Activated naive CD4-positive, alpha-beta T cell treated with anti-CD3 and anti-CD28 coated beads, Interleukin-2, amount 10 ng/mL, durations not matched to agents 7 days and 5 days (primary cell): ENCODE data around the gene RASAL1.
"Not testable (repeated sequence)": the region's sequence is repeated elsewhere in the genome, so short reads cannot be mapped to it uniquely, and the experiment has no call there.

Source experiments
- CTCF ChIA-PET: fragments of 350-600 bp; sonication (Branson Sonifier 250); formaldehyde crosslinking; loops from one replicate; lab custom pipeline; 2021; ENCODE audit warnings: antibody characterized with exemption; lab: Charles Lee
- DNase-seq: peaks from one replicate; pipeline ENCODE4 v3.0.0-alpha.2; 2020
- H3K27ac Mint-ChIP-seq: one replicate; pipeline ENCODE4 v1.8.0; 2021; ENCODE audit warnings: mild to moderate bottlenecking, moderate library complexity, mixed read lengths
- H3K27me3 Mint-ChIP-seq: one replicate; pipeline ENCODE4 v1.8.0; 2021; ENCODE audit warnings: mild to moderate bottlenecking, mixed read lengths
- H3K36me3 Mint-ChIP-seq: one replicate; pipeline ENCODE4 v1.8.0; 2021; ENCODE audit warnings: mixed read lengths
- H3K4me1 Mint-ChIP-seq: one replicate; pipeline ENCODE4 v1.8.0; 2021; ENCODE audit warnings: mixed read lengths
- H3K4me3 Mint-ChIP-seq: one replicate; pipeline ENCODE4 v1.8.0; 2021; ENCODE audit warnings: mild to moderate bottlenecking, moderate library complexity, mixed read lengths
- H3K9me3 Mint-ChIP-seq: one replicate; pipeline ENCODE4 v1.8.0; 2021; ENCODE audit warnings: mixed read lengths

Gene RASAL1

DNA sequence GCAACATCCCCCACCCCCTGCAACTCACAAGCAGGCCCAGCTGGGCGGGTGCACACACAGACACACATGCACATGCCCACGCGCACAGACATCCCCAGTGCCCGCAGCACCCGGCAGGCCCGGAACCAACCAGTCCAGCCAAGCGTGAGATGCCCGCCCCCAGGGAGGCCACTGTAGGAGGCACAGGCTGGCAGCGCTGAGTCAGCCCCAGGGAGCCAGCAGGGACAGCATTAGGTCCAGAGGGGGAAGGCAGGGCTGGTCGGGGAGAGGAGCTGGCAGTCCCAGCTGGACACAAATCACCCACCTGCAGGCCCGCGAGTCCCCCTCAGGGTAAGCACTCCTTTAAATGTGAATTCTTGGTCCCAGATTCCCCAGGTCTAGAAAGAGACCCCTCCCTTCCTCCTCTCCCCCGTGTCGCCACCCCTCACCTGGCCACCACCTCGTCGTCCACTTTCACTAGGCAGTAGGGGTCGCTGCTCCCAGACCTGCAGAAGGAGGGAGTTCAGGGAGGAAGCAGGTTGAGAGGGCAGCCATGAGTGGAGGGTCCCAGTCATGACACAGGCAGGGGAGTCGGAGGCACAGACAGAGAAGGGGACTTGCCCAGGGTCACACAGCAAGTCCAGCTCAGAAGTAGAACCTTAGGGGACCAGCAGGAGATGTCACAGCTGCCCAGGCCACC lies 5.0 kb downstream of the RASAL1 start:
- Mint-ChIP-seq H3K4me3 (no peak overlapping the region), H3K4me1 (peaks cover 10% of the 10 kb centered on the region), H3K27ac (no peak overlapping the region), H3K9me3 (no peaks in the 10 kb centered on the region), H3K36me3 (no peaks in the 10 kb centered on the region), H3K27me3 (peaks cover 33% of the 10 kb centered on the region)
- CTCF ChIA-PET = interaction anchor here (0.9 to 2.2 kb wide), 2 partner anchors 12 to 43 kb away, joined by 3 to 6 read pairs; no protein-coding TSS in a partner anchor
- DNase-seq = no peak

DNA sequence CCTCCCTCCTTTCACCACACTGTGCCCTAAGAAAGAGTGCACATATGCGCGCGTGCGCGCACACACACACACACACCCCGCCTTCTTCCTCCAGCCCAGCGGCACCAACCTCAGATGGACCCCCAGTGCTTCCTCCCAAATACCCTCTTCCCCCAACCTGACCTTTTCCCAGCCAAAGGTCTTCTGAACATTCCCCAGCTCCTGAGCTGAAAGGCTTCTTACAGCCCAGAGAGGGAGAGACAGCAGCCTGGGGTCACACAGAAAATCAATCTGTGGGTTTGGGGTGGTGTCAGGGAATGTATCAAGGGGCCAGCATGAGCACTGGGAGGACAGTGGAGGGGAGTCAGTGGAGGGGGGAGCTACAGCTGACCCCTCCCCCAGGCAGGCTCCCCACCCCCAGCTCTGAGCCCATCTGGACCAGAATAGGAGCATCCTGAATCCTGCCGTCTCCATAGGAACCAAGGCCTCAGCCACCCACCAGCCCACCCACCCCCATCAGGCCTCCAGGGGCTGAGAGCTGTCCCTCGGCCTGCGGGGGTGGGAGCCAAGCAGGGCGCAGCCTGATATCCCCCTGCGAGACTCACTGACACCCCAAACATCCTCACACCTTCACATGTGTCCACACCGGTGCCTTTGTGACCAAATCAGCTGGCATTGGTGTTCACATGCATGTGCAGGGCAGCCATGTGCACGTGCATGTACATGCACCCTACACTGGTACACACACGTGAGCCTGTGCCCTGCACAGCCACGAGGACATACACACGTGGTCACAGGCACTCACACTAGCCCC lies 5.7 kb downstream of the RASAL1 start:
- no peak overlapping the region for H3K27ac Mint-ChIP-seq

GRCh38 chr12:113128802-113129663 lies 6.5 kb downstream of the RASAL1 start:
- H3K4me3 Mint-ChIP-seq = no peak overlapping the region
- no peaks in the 10 kb centered on the region for H3K9me3 Mint-ChIP-seq
- H3K36me3 Mint-ChIP-seq = no peaks in the 10 kb centered on the region
- H3K27me3 Mint-ChIP-seq = peaks cover 24% of the 10 kb centered on the region
- H3K4me1 Mint-ChIP-seq = peaks cover 5% of the 10 kb centered on the region
- no peak overlapping the region for H3K27ac Mint-ChIP-seq
- CTCF ChIA-PET = interaction anchor here (1.0 kb wide), 1 partner anchor 80 kb away, joined by 5 read pairs; no protein-coding TSS in a partner anchor
- no peak for DNase-seq

More for the DNA sequence above, 5.7 kb downstream of the RASAL1 start:
- Mint-ChIP-seq H3K4me3 (no peak overlapping the region), H3K27me3 (peaks cover 26% of the 10 kb centered on the region), H3K36me3 (no peaks in the 10 kb centered on the region), H3K4me1 (peaks cover 6% of the 10 kb centered on the region), H3K9me3 (no peaks in the 10 kb centered on the region)
- CTCF ChIA-PET = interaction anchor here (1.0 kb wide), 1 partner anchor 81 kb away, joined by 5 read pairs; no protein-coding TSS in a partner anchor
- no peak for DNase-seq

DNA sequence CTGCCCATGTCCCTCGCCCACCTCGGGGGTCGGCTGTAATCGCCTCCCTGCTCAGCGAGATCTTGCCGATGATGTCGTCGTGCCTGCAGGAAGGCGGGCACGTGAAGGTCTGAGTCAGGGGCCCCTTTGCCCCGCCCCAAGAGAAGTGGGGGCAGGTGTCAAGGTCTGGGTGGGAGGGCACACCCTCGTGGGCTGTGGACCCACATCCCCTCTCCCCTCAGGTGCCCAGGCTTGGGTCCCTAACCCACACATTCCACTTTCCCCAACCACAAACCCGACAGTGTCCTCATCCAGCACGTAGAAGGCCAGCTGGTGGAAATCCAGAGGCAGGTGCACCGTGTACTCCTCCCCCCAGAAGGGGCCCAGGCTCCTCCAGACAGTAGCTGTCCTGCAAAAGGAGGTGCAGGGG lies 7.8 kb downstream of the RASAL1 start:
- H3K4me1 Mint-ChIP-seq = peaks cover 5% of the 10 kb centered on the region
- H3K9me3 Mint-ChIP-seq = peaks cover 4% of the 10 kb centered on the region
- peaks cover 16% of the 10 kb centered on the region for H3K27me3 Mint-ChIP-seq
- no peak for DNase-seq
- H3K4me3 Mint-ChIP-seq = no peak overlapping the region
- H3K27ac Mint-ChIP-seq = no peak overlapping the region
- CTCF ChIA-PET = no interaction called here
- no peaks in the 10 kb centered on the region for H3K36me3 Mint-ChIP-seq

DNA sequence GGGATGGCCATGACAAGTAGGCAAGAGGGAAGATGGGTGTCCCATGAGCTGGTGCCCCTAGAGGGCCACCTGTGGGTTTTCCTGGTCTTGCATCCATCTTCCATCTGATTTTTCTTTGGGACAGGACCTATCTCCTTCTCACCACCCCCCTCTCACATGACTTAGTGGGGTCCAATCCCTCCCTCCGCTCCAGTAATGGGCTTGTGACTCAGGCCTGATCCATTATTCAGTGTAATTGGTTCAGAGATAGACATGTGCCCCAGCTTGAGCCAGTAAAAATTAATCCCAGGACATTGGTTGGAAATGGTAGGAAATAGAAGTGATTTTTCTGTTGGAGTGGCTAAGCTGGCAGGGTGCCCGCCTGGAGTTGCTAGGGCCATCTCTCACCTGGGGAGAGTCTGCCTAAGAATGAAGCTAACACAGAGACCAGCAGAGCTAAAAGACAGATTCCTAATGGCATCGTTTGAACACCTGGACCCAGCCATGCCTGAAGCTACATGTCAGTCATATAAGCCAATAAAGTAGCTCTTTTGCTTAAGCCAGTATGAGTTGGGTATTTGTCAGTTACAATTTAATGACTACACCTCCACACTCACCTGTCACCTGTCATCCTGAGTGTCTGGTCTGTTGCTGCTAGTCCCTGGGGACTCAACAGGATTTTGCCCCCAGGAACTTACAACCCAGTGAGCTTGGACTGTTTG lies 14.7 kb downstream of the RASAL1 start:
- Mint-ChIP-seq H3K4me1 (no peaks in the 10 kb centered on the region), H3K27ac (no peak overlapping the region), H3K9me3 (peaks cover 4% of the 10 kb centered on the region), H3K27me3 (peaks cover 21% of the 10 kb centered on the region), H3K4me3 (no peak overlapping the region), H3K36me3 (no peaks in the 10 kb centered on the region)
- CTCF ChIA-PET = interaction anchor here (2.5 kb wide), 1 partner anchor 14 kb away, joined by 5 read pairs; no protein-coding TSS in a partner anchor
- DNase-seq = no peak

- DNase-seq = no peak
- no peak overlapping the region for H3K4me3 Mint-ChIP-seq
- CTCF ChIA-PET = interaction anchor here (2.5 kb wide), 1 partner anchor 14 kb away, joined by 5 read pairs; no protein-coding TSS in a partner anchor
- H3K27ac Mint-ChIP-seq = no peak overlapping the region
- H3K27me3 Mint-ChIP-seq = peaks cover 21% of the 10 kb centered on the region
- H3K36me3 Mint-ChIP-seq = no peaks in the 10 kb centered on the region
- H3K4me1 Mint-ChIP-seq = no peaks in the 10 kb centered on the region
- peaks cover 4% of the 10 kb centered on the region for H3K9me3 Mint-ChIP-seq
Observed at GRCh38 chr12:113119980-113120669, 15.4 kb downstream of the RASAL1 start.

DNA sequence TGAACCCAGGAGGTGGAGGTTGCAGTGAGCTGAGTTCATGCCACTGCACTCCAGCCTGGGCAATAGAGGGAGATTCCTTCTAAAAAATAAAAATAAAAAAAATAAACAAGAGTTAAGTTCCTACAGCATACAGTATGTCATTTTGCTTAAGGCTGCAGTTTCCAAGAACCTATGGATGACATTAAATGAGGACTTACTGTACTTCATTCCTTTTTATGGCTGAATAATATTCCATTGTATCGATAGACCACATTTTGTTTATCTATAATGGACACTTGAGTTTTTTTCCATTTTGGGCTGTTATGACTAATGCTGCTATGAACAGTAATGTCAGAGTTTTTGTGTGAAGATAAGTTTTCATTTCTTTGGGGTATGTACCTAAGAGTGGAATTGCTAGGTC lies 17.4 kb downstream of the RASAL1 start:
- no peaks in the 10 kb centered on the region for H3K4me1 Mint-ChIP-seq
- CTCF ChIA-PET = no interaction called here
- H3K27ac Mint-ChIP-seq = no peak overlapping the region
- peaks cover 17% of the 10 kb centered on the region for H3K27me3 Mint-ChIP-seq
- no peak overlapping the region for H3K4me3 Mint-ChIP-seq
- peaks cover under 1% of the 10 kb centered on the region for H3K9me3 Mint-ChIP-seq
- DNase-seq = no peak
- no peaks in the 10 kb centered on the region for H3K36me3 Mint-ChIP-seq

DNA sequence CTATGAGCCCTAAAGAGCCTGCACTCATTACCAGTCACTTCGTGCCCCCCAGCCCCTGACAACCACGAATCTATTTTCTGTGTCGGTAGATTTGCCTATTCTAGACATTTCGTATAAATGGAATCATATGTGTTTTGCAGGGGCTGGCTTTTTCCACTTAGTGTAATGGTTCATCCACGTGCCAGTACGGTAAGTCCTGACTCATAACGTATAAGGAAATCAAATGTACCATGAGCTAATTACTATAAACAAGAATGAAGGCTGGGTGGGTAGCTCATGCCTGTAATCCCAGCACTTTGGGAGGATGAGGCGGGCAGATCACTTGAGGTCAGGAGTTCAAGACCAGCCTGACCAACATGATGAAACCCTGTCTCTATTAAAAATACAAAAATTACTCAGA lies 17.9 kb downstream of the RASAL1 start:
- H3K36me3 Mint-ChIP-seq, H3K4me1 Mint-ChIP-seq, H3K27ac Mint-ChIP-seq, H3K4me3 Mint-ChIP-seq, H3K9me3 Mint-ChIP-seq, CTCF ChIA-PET, DNase-seq: not testable (repeated sequence)
- peaks cover 17% of the 10 kb centered on the region for H3K27me3 Mint-ChIP-seq

- no peak overlapping the region for H3K4me3 Mint-ChIP-seq
- no peaks in the 10 kb centered on the region for H3K36me3 Mint-ChIP-seq
- H3K27me3 Mint-ChIP-seq = peaks cover 17% of the 10 kb centered on the region
- CTCF ChIA-PET = no interaction called here
- no peaks in the 10 kb centered on the region for H3K4me1 Mint-ChIP-seq
- H3K9me3 Mint-ChIP-seq = no peaks in the 10 kb centered on the region
- no peak for DNase-seq
- H3K27ac Mint-ChIP-seq = no peak overlapping the region
Observed at GRCh38 chr12:113116875-113117274, 18.7 kb downstream of the RASAL1 start.

DNA sequence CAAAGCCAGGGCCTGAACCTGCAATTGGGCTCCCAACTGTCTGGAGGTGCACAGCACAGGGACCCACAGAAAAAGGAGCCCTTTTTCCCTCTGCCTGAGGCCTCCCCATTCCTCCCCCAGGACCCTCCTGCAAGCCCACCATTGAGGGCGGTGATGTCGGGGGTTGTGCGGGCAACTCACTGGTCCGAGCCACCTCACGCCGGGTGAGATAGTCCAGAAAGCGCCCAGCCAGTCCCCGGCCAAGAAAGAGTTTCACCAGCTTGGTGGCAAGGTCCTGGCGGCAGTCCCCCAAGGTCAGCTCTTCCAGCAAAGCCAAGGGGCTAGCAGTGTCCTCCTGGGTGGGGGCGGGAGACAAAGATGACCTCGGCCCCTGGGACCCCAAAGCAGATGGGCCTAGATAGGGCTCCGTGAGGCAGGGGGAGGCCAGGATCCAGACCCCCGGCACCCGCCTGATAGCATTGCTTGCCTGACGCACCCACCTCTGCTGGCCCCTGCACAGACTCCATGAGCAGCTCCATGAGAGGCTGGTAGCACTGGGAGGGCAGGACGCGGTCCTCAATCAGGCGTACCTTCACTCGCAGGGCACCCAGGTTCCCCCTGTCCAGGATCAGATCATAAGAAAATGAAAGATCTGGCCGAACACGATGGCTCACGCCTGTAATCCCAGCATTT lies 20.0 kb downstream of the RASAL1 start:
- CTCF ChIA-PET = interaction anchor here (1.3 kb wide), 1 partner anchor 55 kb away, joined by 6 read pairs; no protein-coding TSS in a partner anchor
- peaks cover 12% of the 10 kb centered on the region for H3K27me3 Mint-ChIP-seq
- no peak overlapping the region for H3K4me3 Mint-ChIP-seq
- no peaks in the 10 kb centered on the region for H3K36me3 Mint-ChIP-seq
- no peaks in the 10 kb centered on the region for H3K4me1 Mint-ChIP-seq
- H3K9me3 Mint-ChIP-seq = no peaks in the 10 kb centered on the region
- no peak for DNase-seq
- H3K27ac Mint-ChIP-seq = no peak overlapping the region

- DNase-seq = no peak
- H3K9me3 Mint-ChIP-seq = no peaks in the 10 kb centered on the region
- CTCF ChIA-PET = interaction anchor here (1.3 kb wide), 1 partner anchor 56 kb away, joined by 6 read pairs; no protein-coding TSS in a partner anchor
- H3K4me1 Mint-ChIP-seq = peaks cover 5% of the 10 kb centered on the region
- no peaks in the 10 kb centered on the region for H3K36me3 Mint-ChIP-seq
- H3K27ac Mint-ChIP-seq = no peak overlapping the region
- no peak overlapping the region for H3K4me3 Mint-ChIP-seq
- H3K27me3 Mint-ChIP-seq = peaks cover 8% of the 10 kb centered on the region
Observed at GRCh38 chr12:113114447-113115178, 20.9 kb downstream of the RASAL1 start.

DNA sequence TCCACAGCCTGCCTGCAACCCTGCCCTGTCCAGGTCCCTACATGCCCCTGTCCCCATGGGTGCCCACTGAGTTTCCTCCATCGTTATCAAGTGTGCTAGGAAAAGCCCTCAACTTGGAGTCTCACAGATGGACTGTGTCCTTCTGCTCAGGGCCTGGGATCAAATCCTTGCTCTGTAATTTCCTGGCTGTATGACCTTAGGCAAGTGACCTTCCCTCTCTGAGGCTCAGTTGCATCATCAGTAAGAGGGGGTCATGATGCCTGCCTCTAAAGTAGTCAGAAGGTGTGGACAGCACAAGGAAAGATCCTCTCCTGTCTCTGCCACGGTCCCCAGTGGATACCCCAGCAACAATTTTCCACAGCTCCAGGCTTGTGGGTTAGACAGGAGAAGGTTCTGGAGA lies 22.2 kb downstream of the RASAL1 start:
- no peak for DNase-seq
- Mint-ChIP-seq H3K36me3 (no peaks in the 10 kb centered on the region), H3K27me3 (peaks cover 6% of the 10 kb centered on the region), H3K9me3 (no peaks in the 10 kb centered on the region), H3K4me1 (peaks cover 5% of the 10 kb centered on the region), H3K27ac (no peak overlapping the region), H3K4me3 (no peak overlapping the region)
- CTCF ChIA-PET = no interaction called here
